ENCODE measurements around the gene AKAP11.

The AKAP11 gene

GRCh38 chr13:42272804-42273175, 838 bp downstream of the AKAP11 start:
- H4K8ac ChIP-seq (ENCODE audit: low read length), result no peak overlapping the region
- 38% methylated on average over 3 of the region's 4 CpGs for WGBS

GRCh38 chr13:42274386-42275097, 2.6 kb downstream of the AKAP11 start:
- peaks cover 3% of the 10 kb centered on the region for H3K4me1 ChIP-seq (ENCODE audit: control insufficient read depth, insufficient read depth, low read depth, low read length)
- 96% methylated on average over 8 of the region's 10 CpGs for WGBS

More at GRCh38 chr13:42272804-42273175, 838 bp downstream of the AKAP11 start:
- H2BK5ac ChIP-seq (ENCODE audit: low read depth, low read length, poor library complexity, severe bottlenecking), result no peak overlapping the region
- H3K36me3 ChIP-seq (ENCODE audit: control insufficient read depth in 1 of 2, insufficient read depth in 2 of 2, low read depth in 1 of 2, low read length in 2 of 2), result no peaks in the 10 kb centered on the region
- no peak overlapping the region for H2AFZ ChIP-seq (ENCODE audit: low read depth, low read length)
- H3K9me3 ChIP-seq (ENCODE audit: control insufficient read depth, low read length), result no peaks in the 10 kb centered on the region
- H2AK5ac ChIP-seq (ENCODE audit: low read length, severe bottlenecking), result no peak overlapping the region
- H3K27ac ChIP-seq (ENCODE audit: low read length, poor library complexity, severe bottlenecking), result peak overlapping the region; percentile 58
- no peak overlapping the region for H2BK12ac ChIP-seq (ENCODE audit: low read length in 2 of 2)
- peak overlapping the region in 1 of 2 experiments; percentile 93 for H3K18ac ChIP-seq (ENCODE audit: low read depth in 1 of 2, low read length in 2 of 2)
- H2BK120ac ChIP-seq (ENCODE audit: low read depth, low read length), result no peak overlapping the region
- peak overlapping the region; percentile 94 to 97 for H3K4me3 ChIP-seq (ENCODE audit: insufficient read depth in 1 of 2, low read depth in 1 of 2, low read length in 2 of 2)
- no peaks in the 10 kb centered on the region for H3K27me3 ChIP-seq (ENCODE audit: control insufficient read depth in 1 of 2, insufficient read depth in 1 of 2, low read length in 2 of 2)
- H3K4me2 ChIP-seq (ENCODE audit: low read length, poor library complexity, severe bottlenecking), result peak overlapping the region; percentile 81
- no peak overlapping the region for H3K23ac ChIP-seq (ENCODE audit: low read length in 2 of 2)
- H3K9ac ChIP-seq (ENCODE audit: low read length), result peak overlapping the region; percentile 91
- H3K14ac ChIP-seq (ENCODE audit: low read length in 2 of 2), result no peak overlapping the region
- H3K79me1 ChIP-seq (replicated peaks; ENCODE audit: low read length, poor library complexity, severe bottlenecking), result peaks cover 9% of the 10 kb centered on the region
- H3K4me1 ChIP-seq (ENCODE audit: control insufficient read depth, insufficient read depth, low read depth, low read length), result peaks cover 3% of the 10 kb centered on the region
- no peak for DNase-seq
- no peak overlapping the region for H2BK15ac ChIP-seq (ENCODE audit: low read depth, poor library complexity, severe bottlenecking)
- H4K91ac ChIP-seq (ENCODE audit: low read length), result no peak overlapping the region
- H3K4ac ChIP-seq (ENCODE audit: low read depth in 1 of 2, low read length in 2 of 2), result no peak overlapping the region

GRCh38 chr13:42275098-42275471, 3.1 kb downstream of the AKAP11 start:
- WGBS, result 98% methylated on average over 2 of the region's 2 CpGs
- Histone ChIP-seq H2BK5ac (ENCODE audit: low read depth, low read length, poor library complexity, severe bottlenecking) (no peak overlapping the region), H2BK12ac (ENCODE audit: low read length in 2 of 2) (no peak overlapping the region), H3K4me2 (ENCODE audit: low read length, poor library complexity, severe bottlenecking) (no peak overlapping the region), H3K27ac (ENCODE audit: low read length, poor library complexity, severe bottlenecking) (no peak overlapping the region), H2AFZ (ENCODE audit: low read depth, low read length) (no peak overlapping the region), H3K4ac (ENCODE audit: low read depth in 1 of 2, low read length in 2 of 2) (no peak overlapping the region), H4K8ac (ENCODE audit: low read length) (no peak overlapping the region), H3K23ac (ENCODE audit: low read length in 2 of 2) (no peak overlapping the region), H3K36me3 (ENCODE audit: control insufficient read depth in 1 of 2, insufficient read depth in 2 of 2, low read depth in 1 of 2, low read length in 2 of 2) (no peaks in the 10 kb centered on the region), H3K4me3 (ENCODE audit: insufficient read depth in 1 of 2, low read depth in 1 of 2, low read length in 2 of 2) (no peak overlapping the region), H2AK5ac (ENCODE audit: low read length, severe bottlenecking) (no peak overlapping the region), H3K79me1 (replicated peaks; ENCODE audit: low read length, poor library complexity, severe bottlenecking) (peaks cover 9% of the 10 kb centered on the region), H4K91ac (ENCODE audit: low read length) (no peak overlapping the region), H3K14ac (ENCODE audit: low read length in 2 of 2) (no peak overlapping the region), H3K9ac (ENCODE audit: low read length) (peak overlapping the region; percentile 91), H2BK120ac (ENCODE audit: low read depth, low read length) (no peak overlapping the region), H3K18ac (ENCODE audit: low read depth in 1 of 2, low read length in 2 of 2) (no peak overlapping the region), H3K4me1 (ENCODE audit: control insufficient read depth, insufficient read depth, low read depth, low read length) (peaks cover 3% of the 10 kb centered on the region), H3K27me3 (ENCODE audit: control insufficient read depth in 1 of 2, insufficient read depth in 1 of 2, low read length in 2 of 2) (no peaks in the 10 kb centered on the region), H3K9me3 (ENCODE audit: control insufficient read depth, low read length) (no peaks in the 10 kb centered on the region), H2BK15ac (ENCODE audit: low read depth, poor library complexity, severe bottlenecking) (no peak overlapping the region)
- no peak for DNase-seq

More at GRCh38 chr13:42274386-42275097, 2.6 kb downstream of the AKAP11 start:
- Histone ChIP-seq H2BK15ac (ENCODE audit: low read depth, poor library complexity, severe bottlenecking) (no peak overlapping the region), H2BK120ac (ENCODE audit: low read depth, low read length) (no peak overlapping the region), H3K4me2 (ENCODE audit: low read length, poor library complexity, severe bottlenecking) (no peak overlapping the region), H4K91ac (ENCODE audit: low read length) (no peak overlapping the region), H3K79me1 (replicated peaks; ENCODE audit: low read length, poor library complexity, severe bottlenecking) (peaks cover 9% of the 10 kb centered on the region), H3K23ac (ENCODE audit: low read length in 2 of 2) (no peak overlapping the region), H3K9me3 (ENCODE audit: control insufficient read depth, low read length) (no peaks in the 10 kb centered on the region), H3K9ac (ENCODE audit: low read length) (peak overlapping the region; percentile 91), H3K18ac (ENCODE audit: low read depth in 1 of 2, low read length in 2 of 2) (no peak overlapping the region), H3K4ac (ENCODE audit: low read depth in 1 of 2, low read length in 2 of 2) (no peak overlapping the region), H3K4me3 (ENCODE audit: insufficient read depth in 1 of 2, low read depth in 1 of 2, low read length in 2 of 2) (peak overlapping the region in 1 of 2 experiments; percentile 94), H3K27ac (ENCODE audit: low read length, poor library complexity, severe bottlenecking) (no peak overlapping the region), H2AFZ (ENCODE audit: low read depth, low read length) (no peak overlapping the region), H4K8ac (ENCODE audit: low read length) (no peak overlapping the region), H2BK5ac (ENCODE audit: low read depth, low read length, poor library complexity, severe bottlenecking) (no peak overlapping the region), H2BK12ac (ENCODE audit: low read length in 2 of 2) (no peak overlapping the region), H3K14ac (ENCODE audit: low read length in 2 of 2) (no peak overlapping the region), H3K36me3 (ENCODE audit: control insufficient read depth in 1 of 2, insufficient read depth in 2 of 2, low read depth in 1 of 2, low read length in 2 of 2) (no peaks in the 10 kb centered on the region), H2AK5ac (ENCODE audit: low read length, severe bottlenecking) (no peak overlapping the region), H3K27me3 (ENCODE audit: control insufficient read depth in 1 of 2, insufficient read depth in 1 of 2, low read length in 2 of 2) (no peaks in the 10 kb centered on the region)
- DNase-seq, result no peak

- Histone ChIP-seq H3K27me3 (ENCODE audit: control insufficient read depth in 1 of 2, insufficient read depth in 1 of 2, low read length in 2 of 2) (no peaks in the 10 kb centered on the region), H2AK5ac (ENCODE audit: low read length, severe bottlenecking) (no peak overlapping the region), H2BK120ac (ENCODE audit: low read depth, low read length) (no peak overlapping the region), H2AFZ (ENCODE audit: low read depth, low read length) (no peak overlapping the region), H3K4ac (ENCODE audit: low read depth in 1 of 2, low read length in 2 of 2) (no peak overlapping the region), H2BK5ac (ENCODE audit: low read depth, low read length, poor library complexity, severe bottlenecking) (no peak overlapping the region), H3K14ac (ENCODE audit: low read length in 2 of 2) (no peak overlapping the region), H3K27ac (ENCODE audit: low read length, poor library complexity, severe bottlenecking) (no peak overlapping the region), H2BK15ac (ENCODE audit: low read depth, poor library complexity, severe bottlenecking) (no peak overlapping the region), H3K9ac (ENCODE audit: low read length) (no peak overlapping the region), H3K18ac (ENCODE audit: low read depth in 1 of 2, low read length in 2 of 2) (no peak overlapping the region), H3K4me1 (ENCODE audit: control insufficient read depth, insufficient read depth, low read depth, low read length) (peaks cover 3% of the 10 kb centered on the region), H4K91ac (ENCODE audit: low read length) (no peak overlapping the region), H3K79me1 (replicated peaks; ENCODE audit: low read length, poor library complexity, severe bottlenecking) (peaks cover 10% of the 10 kb centered on the region), H3K9me3 (ENCODE audit: control insufficient read depth, low read length) (no peaks in the 10 kb centered on the region), H3K4me2 (ENCODE audit: low read length, poor library complexity, severe bottlenecking) (no peak overlapping the region), H4K8ac (ENCODE audit: low read length) (no peak overlapping the region), H3K23ac (ENCODE audit: low read length in 2 of 2) (no peak overlapping the region), H3K4me3 (ENCODE audit: insufficient read depth in 1 of 2, low read depth in 1 of 2, low read length in 2 of 2) (no peak overlapping the region), H3K36me3 (ENCODE audit: control insufficient read depth in 1 of 2, insufficient read depth in 2 of 2, low read depth in 1 of 2, low read length in 2 of 2) (no peaks in the 10 kb centered on the region), H2BK12ac (ENCODE audit: low read length in 2 of 2) (no peak overlapping the region)
- WGBS, result 99% methylated on average over 4 of the region's 4 CpGs
- no peak for DNase-seq
These were observed 3.6 kb downstream of the AKAP11 start for GRCh38 chr13:42275506-42275905.

All from mesenchymal stem cell (in vitro differentiated cells and primary cell).